ENCODE results near the gene SBF2.
"Not testable (repeated sequence)": the region's sequence is repeated elsewhere in the genome, so short reads cannot be mapped to it uniquely, and the experiment has no call there.

Gene SBF2

DNA sequence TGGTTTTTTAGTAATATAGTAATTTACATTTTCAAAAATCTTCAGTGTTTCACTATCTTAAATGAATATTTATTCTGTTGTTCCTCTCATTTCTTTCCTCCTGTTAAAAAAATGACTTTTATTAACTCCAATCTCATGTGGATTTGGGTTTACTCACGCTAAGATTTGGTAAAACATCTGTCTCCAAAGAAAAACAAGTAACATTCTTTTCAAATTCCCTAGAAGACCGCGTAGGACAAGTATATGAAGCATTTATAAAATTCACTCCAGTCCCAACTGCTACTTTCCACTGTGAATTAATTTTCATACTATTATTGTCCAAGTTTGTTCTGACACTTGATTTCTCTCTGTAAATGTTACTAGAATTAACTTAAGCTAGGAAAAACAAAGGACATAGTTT lies 26.2 kb downstream of the SBF2 start:
- Histone ChIP-seq H3K4me3 (replicated peaks; ENCODE audit: insufficient read depth, low read length) (no peak overlapping the region), H3K27me3 (ENCODE audit: insufficient read depth, poor library complexity, severe bottlenecking) (no peaks in the 10 kb centered on the region), H3K27ac (replicated peaks) (no peak overlapping the region)
- no peak for DNase-seq (ENCODE audit: low read depth in 1 of 2, low spot score in 1 of 2)
- TF ChIP-seq POLR2AphosphoS5 (IDR thresholded peaks at IDR 0.05; ENCODE audit: low read depth) (no peak), GABPA (IDR thresholded peaks at IDR 0.05; ENCODE audit: low read depth) (no peak), SPI1 (IDR thresholded peaks at IDR 0.05; ENCODE audit: borderline replicate concordance, low read depth) (no peak)
- TF ChIP-seq, protein P1, sequence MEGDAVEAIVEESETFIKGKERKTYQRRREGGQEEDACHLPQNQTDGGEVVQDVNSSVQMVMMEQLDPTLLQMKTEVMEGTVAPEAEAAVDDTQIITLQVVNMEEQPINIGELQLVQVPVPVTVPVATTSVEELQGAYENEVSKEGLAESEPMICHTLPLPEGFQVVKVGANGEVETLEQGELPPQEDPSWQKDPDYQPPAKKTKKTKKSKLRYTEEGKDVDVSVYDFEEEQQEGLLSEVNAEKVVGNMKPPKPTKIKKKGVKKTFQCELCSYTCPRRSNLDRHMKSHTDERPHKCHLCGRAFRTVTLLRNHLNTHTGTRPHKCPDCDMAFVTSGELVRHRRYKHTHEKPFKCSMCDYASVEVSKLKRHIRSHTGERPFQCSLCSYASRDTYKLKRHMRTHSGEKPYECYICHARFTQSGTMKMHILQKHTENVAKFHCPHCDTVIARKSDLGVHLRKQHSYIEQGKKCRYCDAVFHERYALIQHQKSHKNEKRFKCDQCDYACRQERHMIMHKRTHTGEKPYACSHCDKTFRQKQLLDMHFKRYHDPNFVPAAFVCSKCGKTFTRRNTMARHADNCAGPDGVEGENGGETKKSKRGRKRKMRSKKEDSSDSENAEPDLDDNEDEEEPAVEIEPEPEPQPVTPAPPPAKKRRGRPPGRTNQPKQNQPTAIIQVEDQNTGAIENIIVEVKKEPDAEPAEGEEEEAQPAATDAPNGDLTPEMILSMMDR (IDR thresholded peaks at IDR 0.05; ENCODE audit: insufficient read depth, low read length) = no peak
- TF ChIP-seq, protein P2, sequence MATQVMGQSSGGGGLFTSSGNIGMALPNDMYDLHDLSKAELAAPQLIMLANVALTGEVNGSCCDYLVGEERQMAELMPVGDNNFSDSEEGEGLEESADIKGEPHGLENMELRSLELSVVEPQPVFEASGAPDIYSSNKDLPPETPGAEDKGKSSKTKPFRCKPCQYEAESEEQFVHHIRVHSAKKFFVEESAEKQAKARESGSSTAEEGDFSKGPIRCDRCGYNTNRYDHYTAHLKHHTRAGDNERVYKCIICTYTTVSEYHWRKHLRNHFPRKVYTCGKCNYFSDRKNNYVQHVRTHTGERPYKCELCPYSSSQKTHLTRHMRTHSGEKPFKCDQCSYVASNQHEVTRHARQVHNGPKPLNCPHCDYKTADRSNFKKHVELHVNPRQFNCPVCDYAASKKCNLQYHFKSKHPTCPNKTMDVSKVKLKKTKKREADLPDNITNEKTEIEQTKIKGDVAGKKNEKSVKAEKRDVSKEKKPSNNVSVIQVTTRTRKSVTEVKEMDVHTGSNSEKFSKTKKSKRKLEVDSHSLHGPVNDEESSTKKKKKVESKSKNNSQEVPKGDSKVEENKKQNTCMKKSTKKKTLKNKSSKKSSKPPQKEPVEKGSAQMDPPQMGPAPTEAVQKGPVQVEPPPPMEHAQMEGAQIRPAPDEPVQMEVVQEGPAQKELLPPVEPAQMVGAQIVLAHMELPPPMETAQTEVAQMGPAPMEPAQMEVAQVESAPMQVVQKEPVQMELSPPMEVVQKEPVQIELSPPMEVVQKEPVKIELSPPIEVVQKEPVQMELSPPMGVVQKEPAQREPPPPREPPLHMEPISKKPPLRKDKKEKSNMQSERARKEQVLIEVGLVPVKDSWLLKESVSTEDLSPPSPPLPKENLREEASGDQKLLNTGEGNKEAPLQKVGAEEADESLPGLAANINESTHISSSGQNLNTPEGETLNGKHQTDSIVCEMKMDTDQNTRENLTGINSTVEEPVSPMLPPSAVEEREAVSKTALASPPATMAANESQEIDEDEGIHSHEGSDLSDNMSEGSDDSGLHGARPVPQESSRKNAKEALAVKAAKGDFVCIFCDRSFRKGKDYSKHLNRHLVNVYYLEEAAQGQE (IDR thresholded peaks at IDR 0.05; ENCODE audit: insufficient replicate concordance, low read depth) = no peak

DNA sequence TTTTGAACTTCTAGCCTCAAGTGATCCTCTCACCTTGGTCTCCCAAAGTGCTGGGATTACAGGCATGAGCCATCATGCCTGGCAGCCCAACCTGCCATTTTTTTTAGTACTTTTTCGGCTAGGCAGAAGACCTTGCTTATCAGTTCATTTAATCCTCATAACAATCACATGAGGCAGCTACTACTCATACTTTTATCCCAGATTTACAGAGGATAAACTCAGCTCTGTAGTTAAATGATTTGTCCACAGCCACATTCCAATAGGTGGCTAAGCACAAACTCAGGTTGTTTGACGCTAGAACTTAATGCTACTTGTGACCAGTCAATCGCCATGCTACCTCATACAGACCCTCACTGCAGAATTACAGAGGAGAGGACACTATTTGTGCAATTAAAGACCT lies 28.1 kb downstream of the SBF2 start:
- TF ChIP-seq, protein P2 (IDR thresholded peaks at IDR 0.05; ENCODE audit: insufficient replicate concordance, low read depth) = no peak
- TF ChIP-seq SPI1 (IDR thresholded peaks at IDR 0.05; ENCODE audit: borderline replicate concordance, low read depth) (no peak), GABPA (IDR thresholded peaks at IDR 0.05; ENCODE audit: low read depth) (no peak), POLR2AphosphoS5 (IDR thresholded peaks at IDR 0.05; ENCODE audit: low read depth) (no peak)
- TF ChIP-seq, protein P1 (IDR thresholded peaks at IDR 0.05; ENCODE audit: insufficient read depth, low read length) = no peak
- no peak overlapping the region for H3K4me3 ChIP-seq (replicated peaks; ENCODE audit: insufficient read depth, low read length)
- H3K27ac ChIP-seq (replicated peaks) = no peak overlapping the region
- DNase-seq (ENCODE audit: low read depth in 1 of 2, low spot score in 1 of 2) = no peak
- no peaks in the 10 kb centered on the region for H3K27me3 ChIP-seq (ENCODE audit: insufficient read depth, poor library complexity, severe bottlenecking)

DNA sequence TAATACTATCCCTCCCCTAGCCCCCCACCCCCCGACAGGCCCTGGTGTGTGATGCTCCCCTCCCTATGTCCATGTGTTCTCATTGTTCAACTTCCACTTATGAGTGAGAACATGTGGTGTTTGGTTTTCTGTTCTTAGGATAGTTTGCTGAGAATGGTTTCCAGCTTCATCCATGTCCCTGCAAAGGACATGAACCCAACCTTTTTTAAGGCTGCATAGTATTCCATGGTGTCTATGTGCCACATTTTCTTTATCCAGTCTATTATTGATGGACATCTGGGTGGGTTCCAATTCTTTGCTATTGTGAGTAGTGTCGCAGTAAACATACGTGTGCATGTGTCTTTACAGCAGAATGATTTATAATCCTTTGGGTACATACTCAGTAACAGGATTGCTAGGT lies 29.3 kb downstream of the SBF2 start:
- not testable (repeated sequence) for DNase-seq (ENCODE audit: low read depth in 1 of 2, low spot score in 1 of 2); H3K27ac ChIP-seq (replicated peaks); H3K4me3 ChIP-seq (replicated peaks; ENCODE audit: insufficient read depth, low read length); H3K27me3 ChIP-seq (ENCODE audit: insufficient read depth, poor library complexity, severe bottlenecking)

DNA sequence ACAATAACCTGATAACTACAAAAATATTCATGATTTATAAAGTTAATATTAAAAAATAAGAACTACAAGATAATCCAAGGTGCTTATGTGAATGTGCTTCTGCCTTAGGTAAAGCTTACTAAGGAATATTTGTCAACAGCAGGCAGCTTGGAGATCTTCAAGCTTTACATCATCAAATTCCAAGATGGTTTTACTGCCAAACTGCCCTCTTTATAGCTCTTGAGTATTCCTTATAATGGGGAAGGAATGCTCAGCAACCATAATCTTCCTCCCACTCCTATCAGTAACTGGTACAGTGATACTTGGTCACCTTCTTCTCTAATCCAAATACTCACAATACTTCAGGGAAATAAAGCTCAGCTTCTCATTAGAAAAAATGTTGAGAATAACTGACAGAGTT lies 30.1 kb downstream of the SBF2 start:
- Histone ChIP-seq H3K4me3 (replicated peaks; ENCODE audit: insufficient read depth, low read length) (no peak overlapping the region), H3K27ac (replicated peaks) (no peak overlapping the region), H3K27me3 (ENCODE audit: insufficient read depth, poor library complexity, severe bottlenecking) (no peaks in the 10 kb centered on the region)
- TF ChIP-seq, protein P2 (IDR thresholded peaks at IDR 0.05; ENCODE audit: insufficient replicate concordance, low read depth) = no peak
- TF ChIP-seq POLR2AphosphoS5 (IDR thresholded peaks at IDR 0.05; ENCODE audit: low read depth) (no peak), SPI1 (IDR thresholded peaks at IDR 0.05; ENCODE audit: borderline replicate concordance, low read depth) (no peak), GABPA (IDR thresholded peaks at IDR 0.05; ENCODE audit: low read depth) (no peak)
- TF ChIP-seq, protein P1 (IDR thresholded peaks at IDR 0.05; ENCODE audit: insufficient read depth, low read length) = no peak
- DNase-seq (ENCODE audit: low read depth in 1 of 2, low spot score in 1 of 2) = no peak
